Common myeloid progenitor, CD34-positive (primary cell): Measurements from ENCODE around the gene ZG16.

Source experiments
- CTCF ChIA-PET: fragments of 350-600 bp; sonication (Branson Sonifier 250); formaldehyde crosslinking; loops from one replicate; lab custom pipeline; 2021; ENCODE audit warnings: antibody characterized with exemption; lab: Charles Lee
- POLR2A ChIA-PET: fragments of 350-600 bp; sonication (Branson Sonifier 250); formaldehyde crosslinking; loops from one replicate; lab custom pipeline; 2021; ENCODE audit warnings: antibody characterized with exemption; lab: Charles Lee
- DNase-seq, 3 donors: peaks; one replicate each; pipeline versions ENCODE4 v3.0.0 to v3.0.0-alpha.2; 2013
- H3K27ac ChIP-seq, 2 experiments: 1 replicate in 1 of 2; 2 replicates in 1 of 2; pipeline ENCODE4 v1.7.0; 2013; ENCODE audit warnings: inconsistent platforms in 2 of 2, low read length in 2 of 2, mild to moderate bottlenecking in 2 of 2, low read depth in 1 of 2, moderate library complexity in 1 of 2; ENCODE audit not compliant: severe bottlenecking in 2 of 2, insufficient read depth in 1 of 2, poor library complexity in 1 of 2
- H3K27me3 ChIP-seq, 5 experiments: replicated peaks in 2 of 5; 1 replicate in 3 of 5; 2 replicates in 2 of 5; pipeline versions ENCODE4 v1.6.1 to v1.7.0; 2013; ENCODE audit warnings: low read length in 4 of 5, mild to moderate bottlenecking in 2 of 5, moderate library complexity in 2 of 5, inconsistent platforms in 1 of 5; ENCODE audit not compliant: insufficient read depth in 5 of 5, control insufficient read depth in 4 of 5
- H3K36me3 ChIP-seq, 4 experiments: 1 replicate in 2 of 4; 2 replicates in 2 of 4; pipeline versions ENCODE4 v1.6.1 to v1.7.0; 2013; ENCODE audit warnings: low read length in 3 of 4, control low read depth in 1 of 4, mild to moderate bottlenecking in 1 of 4; ENCODE audit not compliant: control insufficient read depth in 4 of 4, insufficient read depth in 4 of 4
- H3K4me1 ChIP-seq, 4 experiments: 1 replicate in 3 of 4; 2 replicates in 1 of 4; pipeline versions ENCODE4 v1.6.1 to v1.7.1; 2013; ENCODE audit warnings: low read length in 3 of 4, mild to moderate bottlenecking in 3 of 4, control low read depth in 1 of 4, inconsistent platforms in 1 of 4, moderate library complexity in 1 of 4; ENCODE audit not compliant: control insufficient read depth in 4 of 4, insufficient read depth in 4 of 4; ENCODE audit errors: control extremely low read depth in 1 of 4
- H3K4me3 ChIP-seq, 7 experiments: 1 replicate in 4 of 7; 2 replicates in 3 of 7; pipeline versions ENCODE4 v1.5.1 to v1.7.0; 2013; ENCODE audit warnings: mild to moderate bottlenecking in 7 of 7, low read length in 6 of 7, moderate library complexity in 6 of 7, inconsistent platforms in 2 of 7, low read depth in 2 of 7, control low read depth in 1 of 7; ENCODE audit not compliant: insufficient read depth in 4 of 7, control insufficient read depth in 1 of 7; ENCODE audit errors: extremely low read depth in 1 of 7
- H3K9me3 ChIP-seq, 5 experiments: 1 replicate in 4 of 5; 2 replicates in 1 of 5; pipeline versions ENCODE4 v1.6.1 to v1.7.1; 2013; ENCODE audit warnings: low read length in 4 of 5, mild to moderate bottlenecking in 2 of 5, inconsistent platforms in 1 of 5, low read depth in 1 of 5, moderate library complexity in 1 of 5; ENCODE audit not compliant: control insufficient read depth in 4 of 5, insufficient read depth in 2 of 5; ENCODE audit errors: control extremely low read depth in 1 of 5
- WGBS: methylation state at CpG from one replicate; pipeline ENCODE4 v1.1.5; 2013; ENCODE audit not compliant: insufficient coverage; 5-methylcytosine and 5-hydroxymethylcytosine counted together

The ZG16 gene

DNA sequence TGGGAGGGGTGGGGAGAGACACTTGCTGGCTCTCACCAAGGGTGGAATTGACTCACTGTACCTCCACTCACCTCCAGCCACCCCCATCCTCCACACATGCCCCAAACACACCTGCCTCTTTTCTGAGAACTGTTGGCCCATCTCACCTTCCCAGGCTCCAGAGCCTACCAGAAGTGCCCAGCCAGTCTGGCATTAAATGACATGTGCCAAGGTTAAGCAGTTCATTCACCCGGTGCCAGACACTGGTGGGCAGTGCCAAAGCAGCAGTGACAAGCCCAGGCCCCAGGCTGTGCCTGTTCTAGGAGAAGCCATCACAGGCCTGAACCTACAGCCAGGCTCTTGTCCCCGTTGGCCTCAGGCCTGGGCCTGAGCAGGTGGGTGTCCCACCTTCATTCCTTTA, 53.4 kb downstream of the ZG16 start:
- no peaks in the 10 kb centered on the region for H3K27me3 ChIP-seq
- CTCF ChIA-PET = no interaction called here
- no peak overlapping the region for H3K27ac ChIP-seq
- POLR2A ChIA-PET = no interaction called here
- no peaks in the 10 kb centered on the region for H3K4me1 ChIP-seq
- H3K36me3 ChIP-seq = peaks cover 4 to 39% (median 13%) of the 10 kb centered on the region in 4 experiments
- DNase-seq = no peak
- H3K9me3 ChIP-seq = no peaks in the 10 kb centered on the region
- H3K4me3 ChIP-seq = no peak overlapping the region
- 91% methylated on average over 1 of the region's 2 CpGs for WGBS
